Activated CD4-positive, CD25-positive, alpha-beta regulatory T cell (primary cell): ENCODE measurements around the gene NR2F6.

Source experiments
- DNase-seq, 4 experiments: peaks; one replicate each; lab custom pipeline; 2025; lab: John Stamatoyannopoulos, UW

The NR2F6 gene

DNA sequence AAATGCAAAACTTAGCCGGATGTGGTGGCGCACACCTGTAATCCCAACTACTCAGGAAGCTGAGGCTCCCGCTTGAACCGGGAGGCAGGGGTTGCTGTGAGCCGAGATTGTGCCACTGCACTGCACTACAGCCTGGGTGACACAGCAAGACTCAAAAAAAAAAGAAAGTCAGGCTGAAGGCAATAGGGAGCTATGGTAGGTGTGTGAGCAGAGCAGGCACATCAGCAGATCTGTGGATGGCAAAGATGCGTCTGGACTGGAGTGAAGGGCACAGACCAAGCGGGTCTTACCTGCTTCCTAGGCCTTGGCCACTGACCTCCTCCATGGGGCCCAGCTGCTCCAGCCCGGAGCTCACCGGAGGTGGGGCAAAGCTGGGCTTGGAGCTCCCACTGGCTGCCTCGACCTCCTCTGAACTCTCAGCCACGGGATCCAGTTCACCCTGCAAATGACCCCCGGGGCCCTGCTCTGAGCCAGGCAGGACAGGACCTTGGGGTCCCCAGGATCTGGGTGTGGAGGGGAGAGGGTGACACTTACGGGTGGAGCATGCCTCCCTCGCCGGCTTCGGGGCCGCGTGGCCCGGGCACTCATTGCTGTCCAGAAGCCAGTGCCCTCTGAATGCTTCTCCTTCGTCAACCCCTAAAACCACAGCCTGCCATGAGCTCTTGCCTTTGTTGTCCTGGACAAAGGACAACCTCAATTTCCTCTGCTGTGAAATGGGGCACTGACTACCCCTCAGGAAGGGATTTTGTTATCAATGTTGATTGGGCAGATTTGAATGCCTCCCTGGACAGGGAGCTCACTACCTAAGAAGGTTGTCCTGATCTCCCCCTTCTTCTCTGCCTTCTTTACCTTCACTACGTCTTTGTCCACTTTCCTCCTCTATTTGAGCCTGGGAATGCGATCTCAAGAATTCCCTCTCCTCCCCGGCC lies 18.3 kb upstream of the NR2F6 start:
- DNase-seq: no peak

- DNase-seq: no peak
Measured at GRCh38 chr19:17262557-17262956, 16.8 kb upstream of the NR2F6 start.

- DNase-seq: peak; percentile 82 to 88 (median 85)
Measured at GRCh38 chr19:17260842-17261325, 15.2 kb upstream of the NR2F6 start.

DNA sequence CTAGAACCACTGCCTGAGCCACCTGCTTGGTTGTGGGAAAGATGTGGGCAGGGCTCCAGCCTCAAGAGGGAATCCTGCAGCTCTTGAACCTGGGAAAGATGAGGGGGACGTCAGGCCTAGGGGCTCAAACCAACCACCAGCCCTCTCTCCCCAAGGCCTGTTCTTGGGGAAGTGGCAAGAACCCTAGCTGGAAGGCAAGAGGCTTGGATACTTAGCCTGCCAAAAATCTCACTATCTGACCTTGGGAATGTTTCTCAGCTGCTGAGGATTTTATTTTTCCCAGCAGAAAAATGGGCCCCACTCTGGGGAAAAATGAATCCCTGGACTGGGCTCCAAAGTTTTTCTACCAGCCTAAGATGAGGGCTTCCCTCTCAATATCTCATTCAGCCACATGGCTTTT lies 14.2 kb upstream of the NR2F6 start:
- no peak for DNase-seq

- DNase-seq: no peak
Measured at GRCh38 chr19:17259118-17259780, 13.5 kb upstream of the NR2F6 start.

GRCh38 chr19:17256130-17256529 lies 10.4 kb upstream of the NR2F6 start:
- no peak for DNase-seq

GRCh38 chr19:17255150-17255621 lies 9.5 kb upstream of the NR2F6 start:
- DNase-seq: no peak

DNA sequence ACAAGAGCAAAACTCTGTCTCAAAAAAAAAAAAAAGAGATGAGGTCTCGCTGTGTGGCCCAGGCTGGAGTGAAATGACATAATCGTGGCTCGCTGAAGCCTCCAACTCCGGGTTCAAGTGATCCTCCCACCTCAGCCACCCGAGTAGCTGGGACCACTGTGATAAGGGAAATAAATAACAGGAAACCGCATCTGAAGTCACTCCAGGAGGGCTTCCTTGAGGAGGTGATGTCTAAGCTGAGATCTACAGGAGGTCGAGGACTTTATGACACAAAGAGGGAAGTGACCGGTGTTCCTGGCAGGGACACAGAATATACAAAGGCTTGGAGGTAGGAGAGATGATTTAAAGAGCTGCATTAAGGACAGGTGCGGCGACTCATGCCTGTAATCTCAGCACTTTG lies 8.9 kb upstream of the NR2F6 start:
- DNase-seq: no peak

GRCh38 chr19:17249887-17250548 lies 4.3 kb upstream of the NR2F6 start:
- DNase-seq: no peak

DNA sequence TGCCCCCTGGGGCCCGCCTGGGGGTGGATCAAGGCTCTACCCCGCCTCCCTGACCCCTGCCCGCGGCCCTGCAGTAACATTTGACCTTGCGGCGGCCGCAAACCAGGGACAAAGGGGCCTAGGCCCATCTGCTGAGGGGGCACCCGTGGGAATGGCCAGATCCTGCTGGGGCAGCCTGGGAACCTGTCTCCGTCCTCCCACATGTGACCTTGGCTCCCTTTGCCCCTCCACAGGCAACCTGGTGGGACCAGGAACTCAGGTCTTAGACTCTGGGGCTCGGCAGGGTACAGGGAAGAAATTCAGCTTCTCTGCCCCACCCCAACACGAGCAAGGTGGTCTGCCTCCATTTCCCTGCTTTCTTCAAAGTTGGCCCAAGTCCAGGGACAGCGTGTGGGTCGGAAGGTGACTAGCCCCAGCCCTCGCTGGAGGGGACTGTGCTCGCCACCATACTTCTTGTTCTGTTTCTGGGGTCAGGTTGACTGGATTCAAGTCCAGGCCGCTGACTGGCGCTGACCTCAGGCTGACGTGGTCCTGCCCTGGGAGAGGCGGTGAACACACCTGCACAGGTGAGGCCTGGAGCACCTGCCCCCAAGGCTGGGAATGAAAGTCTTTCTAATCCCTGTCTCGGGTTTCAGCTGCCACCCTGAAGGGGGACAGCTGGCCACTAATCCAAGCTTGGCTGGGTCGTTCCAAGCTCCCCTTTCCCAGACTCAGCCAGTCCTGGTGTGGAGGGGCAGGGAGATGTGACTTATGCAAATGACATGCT lies 2.5 kb upstream of the NR2F6 start:
- no peak for DNase-seq

DNA sequence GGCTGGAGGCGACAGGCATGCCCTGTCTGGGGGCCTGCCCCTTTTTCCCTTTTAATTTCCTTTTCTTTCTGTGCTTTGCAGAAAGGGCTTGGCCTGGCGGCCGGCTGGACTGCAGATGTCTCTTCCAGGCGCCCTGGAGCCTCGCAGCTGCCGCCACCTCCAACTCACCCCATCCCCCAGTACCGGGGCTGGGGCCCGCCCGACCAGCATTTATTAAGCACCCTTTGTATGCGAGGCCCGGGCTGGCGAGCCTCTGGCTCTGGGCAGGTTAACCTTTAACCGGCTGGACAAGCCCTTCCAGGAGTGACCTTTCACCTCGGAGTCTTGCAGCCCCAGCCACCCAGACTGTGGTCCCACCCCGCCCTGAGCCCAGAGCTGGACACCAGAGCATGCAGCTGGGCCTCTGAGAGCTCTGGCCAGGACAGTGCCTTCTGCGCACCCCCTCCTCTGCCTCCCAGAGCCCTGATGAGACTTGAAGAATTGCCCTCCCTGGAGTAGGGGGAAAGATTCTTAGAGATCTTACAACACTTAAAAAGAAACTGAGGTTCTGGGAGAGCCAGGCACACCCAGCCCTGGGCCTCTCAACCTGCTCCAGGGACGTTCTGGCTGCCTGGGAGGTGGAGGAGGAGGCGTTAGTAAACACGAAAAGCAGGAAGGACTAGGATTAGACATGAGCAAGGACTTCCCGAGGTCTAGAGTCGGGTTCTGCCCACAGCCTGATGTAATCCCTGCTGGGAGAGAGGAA lies 1.1 kb upstream of the NR2F6 start:
- no peak for DNase-seq

- no peak for DNase-seq
Measured at GRCh38 chr19:17244618-17245534, 843 bp downstream of the NR2F6 start.

GRCh38 chr19:17243830-17244617 lies 1.7 kb downstream of the NR2F6 start:
- DNase-seq: no peak

GRCh38 chr19:17243211-17243829 lies 2.4 kb downstream of the NR2F6 start:
- DNase-seq: no peak

GRCh38 chr19:17242431-17243208 lies 3.1 kb downstream of the NR2F6 start:
- no peak for DNase-seq

DNA sequence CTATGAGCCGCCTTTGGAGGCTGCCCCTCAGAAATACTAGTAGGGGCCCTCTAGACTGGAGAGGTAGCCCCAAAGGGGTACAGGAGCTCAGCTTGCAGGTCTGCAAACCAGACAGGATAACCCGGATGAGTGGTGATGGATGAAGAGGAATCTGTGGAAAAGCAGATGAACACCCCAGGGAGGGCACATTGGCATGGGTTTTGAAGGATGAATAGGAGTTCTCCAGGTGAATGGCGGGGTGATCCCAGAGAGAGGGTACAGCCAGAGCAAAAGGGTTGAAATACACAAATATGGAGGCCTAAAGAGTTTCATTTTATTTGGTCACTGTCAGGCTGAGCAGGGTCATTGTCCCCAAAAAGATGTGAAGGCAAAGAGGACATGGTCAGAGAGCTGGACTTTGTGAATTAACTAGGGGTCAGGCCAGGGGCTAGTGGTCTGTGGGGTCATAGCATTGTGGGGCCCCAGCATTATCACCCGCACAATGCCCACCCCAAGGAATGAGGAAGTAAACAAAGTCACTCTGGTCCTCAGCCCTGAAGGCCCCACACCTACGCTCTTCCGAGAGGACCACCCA lies 4.8 kb downstream of the NR2F6 start:
- DNase-seq: no peak

DNA sequence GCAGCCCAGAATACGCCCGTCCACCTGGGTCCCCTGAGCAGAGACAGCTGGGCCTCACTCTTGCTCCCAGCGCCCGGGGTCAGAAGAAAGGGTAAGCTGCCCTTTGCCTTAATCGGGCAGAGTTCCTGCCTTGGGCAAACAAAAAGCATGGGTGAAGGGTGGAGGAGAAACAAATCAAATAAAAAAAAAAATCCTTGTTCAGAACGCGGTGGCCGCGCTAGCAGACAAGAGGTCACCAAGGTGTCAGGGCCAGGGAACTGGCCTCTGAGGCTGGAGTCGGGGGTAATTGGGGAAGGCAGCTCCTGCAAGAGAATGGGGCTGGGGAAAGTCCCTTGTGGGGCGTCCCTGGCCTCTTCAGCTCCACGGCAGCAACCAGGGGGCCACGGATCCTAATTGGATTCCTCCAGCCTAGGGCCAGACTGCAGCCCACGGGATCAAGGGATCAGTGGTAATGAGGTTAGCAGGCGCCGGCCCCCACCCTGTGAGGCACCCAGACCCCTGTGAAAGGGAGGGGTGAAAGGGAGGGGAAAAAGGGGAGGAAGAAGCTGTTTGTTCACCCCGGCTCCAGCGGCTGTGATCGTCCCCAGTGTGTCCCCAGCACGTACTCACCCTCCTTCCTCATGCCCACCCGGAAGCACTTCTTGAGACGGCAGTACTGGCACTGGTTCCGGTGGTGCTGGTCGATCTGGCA lies 5.5 kb downstream of the NR2F6 start:
- no peak for DNase-seq
